ENCODE results near the gene HSPD1. TPM values are rescaled to one million over a fixed set of nuclear protein-coding genes. Genes with fewer than 3 reads are reported as not detected.

HSPD1 gene
- total and polyA plus RNA-seq, 9 of the 15 experiments (the other 6 are each of a cell fraction or from before 2014, with no cell fraction given) = 398 to 1,014 (median 622) TPM

DNA sequence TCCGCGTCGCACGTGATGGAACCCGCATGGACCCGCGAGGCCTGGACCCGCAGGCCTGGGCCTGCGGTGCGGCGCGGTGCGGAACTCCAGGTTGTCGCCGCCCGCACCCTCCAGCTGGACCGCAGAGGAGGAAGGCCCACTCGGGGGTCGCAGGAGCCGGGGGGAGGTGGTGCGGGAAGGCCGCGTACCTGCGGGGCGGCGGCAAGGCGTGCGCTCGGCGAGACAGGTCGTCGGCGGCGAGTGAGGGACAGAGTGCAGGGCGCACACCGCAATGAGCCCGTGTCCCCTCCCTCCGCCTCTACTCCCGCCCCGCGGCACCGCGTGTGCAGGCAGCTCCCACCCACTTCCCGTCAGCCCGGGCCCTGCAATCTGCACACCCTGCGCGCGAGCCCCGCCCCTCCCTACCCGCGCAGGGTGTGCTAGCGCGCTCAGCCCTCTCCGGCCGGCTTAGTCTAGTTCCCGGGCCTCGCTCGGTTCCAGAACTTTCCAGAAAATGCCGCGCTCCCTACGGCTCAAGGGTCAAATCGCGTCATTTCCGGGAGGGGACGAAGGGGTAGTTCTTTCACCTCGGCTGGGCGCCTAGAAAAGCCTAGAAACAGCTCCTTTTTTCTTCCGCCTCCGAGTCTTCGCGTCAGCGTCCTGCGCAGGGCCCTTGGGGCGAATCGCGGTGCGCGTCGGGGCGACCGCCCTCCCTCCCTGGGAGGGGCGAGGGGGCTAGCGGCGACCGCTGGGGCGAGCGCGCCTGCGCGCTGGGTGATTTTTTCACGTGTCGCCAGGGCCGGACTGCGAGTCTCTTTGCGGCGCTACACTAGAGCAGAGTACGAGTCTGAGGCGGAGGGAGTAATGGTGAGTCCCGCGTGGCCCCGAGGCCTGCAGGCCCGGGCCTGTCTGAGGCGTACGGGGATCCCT lies at the start of gene HSPD1, which contains the start of gene HSPE1 (continued):
- TF ChIP-seq, protein P1, sequence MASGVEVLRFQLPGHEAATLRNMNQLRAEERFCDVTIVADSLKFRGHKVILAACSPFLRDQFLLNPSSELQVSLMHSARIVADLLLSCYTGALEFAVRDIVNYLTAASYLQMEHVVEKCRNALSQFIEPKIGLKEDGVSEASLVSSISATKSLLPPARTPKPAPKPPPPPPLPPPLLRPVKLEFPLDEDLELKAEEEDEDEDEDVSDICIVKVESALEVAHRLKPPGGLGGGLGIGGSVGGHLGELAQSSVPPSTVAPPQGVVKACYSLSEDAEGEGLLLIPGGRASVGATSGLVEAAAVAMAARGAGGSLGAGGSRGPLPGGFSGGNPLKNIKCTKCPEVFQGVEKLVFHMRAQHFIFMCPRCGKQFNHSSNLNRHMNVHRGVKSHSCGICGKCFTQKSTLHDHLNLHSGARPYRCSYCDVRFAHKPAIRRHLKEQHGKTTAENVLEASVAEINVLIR (CRISPR knock-in tag; IDR thresholded peaks at IDR 0.05) = peak; percentile 90
- peak; percentile 77; the same call in 1 of the 2 replicates for TF ChIP-seq GATAD2B (IDR thresholded peaks at IDR 0.05; ENCODE audit: borderline replicate concordance)
- no peak for TF ChIP-seq RUNX1 (IDR thresholded peaks at IDR 0.05; ENCODE audit: low read depth)
- no peak for TF ChIP-seq RFX5 (IDR thresholded peaks at IDR 0.05; ENCODE audit: low read depth, low read length)
- TF ChIP-seq, protein P2, sequence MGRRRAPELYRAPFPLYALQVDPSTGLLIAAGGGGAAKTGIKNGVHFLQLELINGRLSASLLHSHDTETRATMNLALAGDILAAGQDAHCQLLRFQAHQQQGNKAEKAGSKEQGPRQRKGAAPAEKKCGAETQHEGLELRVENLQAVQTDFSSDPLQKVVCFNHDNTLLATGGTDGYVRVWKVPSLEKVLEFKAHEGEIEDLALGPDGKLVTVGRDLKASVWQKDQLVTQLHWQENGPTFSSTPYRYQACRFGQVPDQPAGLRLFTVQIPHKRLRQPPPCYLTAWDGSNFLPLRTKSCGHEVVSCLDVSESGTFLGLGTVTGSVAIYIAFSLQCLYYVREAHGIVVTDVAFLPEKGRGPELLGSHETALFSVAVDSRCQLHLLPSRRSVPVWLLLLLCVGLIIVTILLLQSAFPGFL (CRISPR knock-in tag; IDR thresholded peaks at IDR 0.05) = no peak
- TF ChIP-seq HIVEP1 (CRISPR knock-in tag; IDR thresholded peaks at IDR 0.05) = no peak
- TF ChIP-seq, protein P3, sequence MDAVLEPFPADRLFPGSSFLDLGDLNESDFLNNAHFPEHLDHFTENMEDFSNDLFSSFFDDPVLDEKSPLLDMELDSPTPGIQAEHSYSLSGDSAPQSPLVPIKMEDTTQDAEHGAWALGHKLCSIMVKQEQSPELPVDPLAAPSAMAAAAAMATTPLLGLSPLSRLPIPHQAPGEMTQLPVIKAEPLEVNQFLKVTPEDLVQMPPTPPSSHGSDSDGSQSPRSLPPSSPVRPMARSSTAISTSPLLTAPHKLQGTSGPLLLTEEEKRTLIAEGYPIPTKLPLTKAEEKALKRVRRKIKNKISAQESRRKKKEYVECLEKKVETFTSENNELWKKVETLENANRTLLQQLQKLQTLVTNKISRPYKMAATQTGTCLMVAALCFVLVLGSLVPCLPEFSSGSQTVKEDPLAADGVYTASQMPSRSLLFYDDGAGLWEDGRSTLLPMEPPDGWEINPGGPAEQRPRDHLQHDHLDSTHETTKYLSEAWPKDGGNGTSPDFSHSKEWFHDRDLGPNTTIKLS (IDR thresholded peaks at IDR 0.05; ENCODE audit: borderline replicate concordance, low read depth) = peak; percentile 96
- TF ChIP-seq, protein P4, sequence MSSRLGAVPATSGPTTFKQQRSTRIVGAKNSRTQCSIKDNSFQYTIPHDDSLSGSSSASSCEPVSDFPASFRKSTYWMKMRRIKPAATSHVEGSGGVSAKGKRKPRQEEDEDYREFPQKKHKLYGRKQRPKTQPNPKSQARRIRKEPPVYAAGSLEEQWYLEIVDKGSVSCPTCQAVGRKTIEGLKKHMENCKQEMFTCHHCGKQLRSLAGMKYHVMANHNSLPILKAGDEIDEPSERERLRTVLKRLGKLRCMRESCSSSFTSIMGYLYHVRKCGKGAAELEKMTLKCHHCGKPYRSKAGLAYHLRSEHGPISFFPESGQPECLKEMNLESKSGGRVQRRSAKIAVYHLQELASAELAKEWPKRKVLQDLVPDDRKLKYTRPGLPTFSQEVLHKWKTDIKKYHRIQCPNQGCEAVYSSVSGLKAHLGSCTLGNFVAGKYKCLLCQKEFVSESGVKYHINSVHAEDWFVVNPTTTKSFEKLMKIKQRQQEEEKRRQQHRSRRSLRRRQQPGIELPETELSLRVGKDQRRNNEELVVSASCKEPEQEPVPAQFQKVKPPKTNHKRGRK (tag; IDR thresholded peaks at IDR 0.05) = no peak
- TF ChIP-seq, protein P5, sequence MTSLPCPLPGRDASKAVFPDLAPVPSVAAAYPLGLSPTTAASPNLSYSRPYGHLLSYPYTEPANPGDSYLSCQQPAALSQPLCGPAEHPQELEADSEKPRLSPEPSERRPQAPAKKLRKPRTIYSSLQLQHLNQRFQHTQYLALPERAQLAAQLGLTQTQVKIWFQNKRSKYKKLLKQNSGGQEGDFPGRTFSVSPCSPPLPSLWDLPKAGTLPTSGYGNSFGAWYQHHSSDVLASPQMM (CRISPR knock-in tag; IDR thresholded peaks at IDR 0.05) = no peak
- peak; percentile 84; the same call in 1 of the 2 replicates for TF ChIP-seq TARDBP (IDR thresholded peaks at IDR 0.05)
- no peak for TF ChIP-seq ZNF436 (CRISPR knock-in tag; IDR thresholded peaks at IDR 0.05)
- TF ChIP-seq, protein P6, sequence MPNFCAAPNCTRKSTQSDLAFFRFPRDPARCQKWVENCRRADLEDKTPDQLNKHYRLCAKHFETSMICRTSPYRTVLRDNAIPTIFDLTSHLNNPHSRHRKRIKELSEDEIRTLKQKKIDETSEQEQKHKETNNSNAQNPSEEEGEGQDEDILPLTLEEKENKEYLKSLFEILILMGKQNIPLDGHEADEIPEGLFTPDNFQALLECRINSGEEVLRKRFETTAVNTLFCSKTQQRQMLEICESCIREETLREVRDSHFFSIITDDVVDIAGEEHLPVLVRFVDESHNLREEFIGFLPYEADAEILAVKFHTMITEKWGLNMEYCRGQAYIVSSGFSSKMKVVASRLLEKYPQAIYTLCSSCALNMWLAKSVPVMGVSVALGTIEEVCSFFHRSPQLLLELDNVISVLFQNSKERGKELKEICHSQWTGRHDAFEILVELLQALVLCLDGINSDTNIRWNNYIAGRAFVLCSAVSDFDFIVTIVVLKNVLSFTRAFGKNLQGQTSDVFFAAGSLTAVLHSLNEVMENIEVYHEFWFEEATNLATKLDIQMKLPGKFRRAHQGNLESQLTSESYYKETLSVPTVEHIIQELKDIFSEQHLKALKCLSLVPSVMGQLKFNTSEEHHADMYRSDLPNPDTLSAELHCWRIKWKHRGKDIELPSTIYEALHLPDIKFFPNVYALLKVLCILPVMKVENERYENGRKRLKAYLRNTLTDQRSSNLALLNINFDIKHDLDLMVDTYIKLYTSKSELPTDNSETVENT (CRISPR knock-in tag; IDR thresholded peaks at IDR 0.05) = peak; percentile 74; the same call in 1 of the 2 replicates
- TF ChIP-seq, protein P7, sequence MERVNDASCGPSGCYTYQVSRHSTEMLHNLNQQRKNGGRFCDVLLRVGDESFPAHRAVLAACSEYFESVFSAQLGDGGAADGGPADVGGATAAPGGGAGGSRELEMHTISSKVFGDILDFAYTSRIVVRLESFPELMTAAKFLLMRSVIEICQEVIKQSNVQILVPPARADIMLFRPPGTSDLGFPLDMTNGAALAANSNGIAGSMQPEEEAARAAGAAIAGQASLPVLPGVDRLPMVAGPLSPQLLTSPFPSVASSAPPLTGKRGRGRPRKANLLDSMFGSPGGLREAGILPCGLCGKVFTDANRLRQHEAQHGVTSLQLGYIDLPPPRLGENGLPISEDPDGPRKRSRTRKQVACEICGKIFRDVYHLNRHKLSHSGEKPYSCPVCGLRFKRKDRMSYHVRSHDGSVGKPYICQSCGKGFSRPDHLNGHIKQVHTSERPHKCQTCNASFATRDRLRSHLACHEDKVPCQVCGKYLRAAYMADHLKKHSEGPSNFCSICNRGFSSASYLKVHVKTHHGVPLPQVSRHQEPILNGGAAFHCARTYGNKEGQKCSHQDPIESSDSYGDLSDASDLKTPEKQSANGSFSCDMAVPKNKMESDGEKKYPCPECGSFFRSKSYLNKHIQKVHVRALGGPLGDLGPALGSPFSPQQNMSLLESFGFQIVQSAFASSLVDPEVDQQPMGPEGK (CRISPR knock-in tag; IDR thresholded peaks at IDR 0.05; ENCODE audit: borderline replicate concordance) = no peak
- peak; percentile 94 for TF ChIP-seq MYC (IDR thresholded peaks at IDR 0.05; ENCODE audit: low read depth, low read length)
- no peak; the same call in 1 of the 2 replicates for TF ChIP-seq MYC (CRISPR knock-in tag; IDR thresholded peaks at IDR 0.05; ENCODE audit: borderline replicate concordance, low read depth)
- no peak for TF ChIP-seq CBX5 (IDR thresholded peaks at IDR 0.05; ENCODE audit: borderline replicate concordance, low read depth)

Measured in K562 (cell line).